Mesendoderm (in vitro differentiated cells): Measurements from ENCODE around the gene TUBGCP6.

Source experiments
- DNase-seq: peaks from one replicate; pipeline ENCODE4 v3.0.0; 2013
- H2AK5ac ChIP-seq: 2 replicates; pipeline ENCODE4 v1.6.1; 2013; ENCODE audit warnings: low read length, inconsistent platforms
- H2BK120ac ChIP-seq: 2 replicates; pipeline ENCODE4 v1.6.1; 2013; ENCODE audit warnings: low read depth, mild to moderate bottlenecking, low read length, moderate library complexity, mixed read lengths
- H2BK15ac ChIP-seq: replicated peaks from 2 replicates; pipeline ENCODE4 v1.6.1; 2013; ENCODE audit warnings: low read depth, mild to moderate bottlenecking, moderate library complexity
- H2BK5ac ChIP-seq: 2 replicates; pipeline ENCODE4 v1.6.1; 2013; ENCODE audit warnings: low read length, inconsistent platforms
- H3K18ac ChIP-seq: 2 replicates; pipeline ENCODE4 v1.6.1; 2013; ENCODE audit warnings: mild to moderate bottlenecking, low read length, mixed read lengths
- H3K23ac ChIP-seq: one replicate; pipeline ENCODE4 v1.6.1; 2013; ENCODE audit warnings: low read length
- H3K27ac ChIP-seq: 2 replicates; pipeline ENCODE4 v1.5.1; 2013; ENCODE audit warnings: low read depth, mild to moderate bottlenecking, inconsistent platforms, low read length, moderate library complexity
- H3K27me3 ChIP-seq: 2 replicates; pipeline ENCODE4 v1.6.1; 2013; ENCODE audit warnings: low read length, control low read depth, mild to moderate bottlenecking, inconsistent platforms; ENCODE audit not compliant: insufficient read depth, poor library complexity
- H3K36me3 ChIP-seq: 2 replicates; pipeline ENCODE4 v1.6.1; 2013; ENCODE audit warnings: low read length, inconsistent platforms; ENCODE audit not compliant: control insufficient read depth, insufficient read depth
- H3K4ac ChIP-seq: one replicate; pipeline ENCODE4 v1.6.1; 2013; ENCODE audit warnings: low read depth, mild to moderate bottlenecking, low read length, moderate library complexity
- H3K4me1 ChIP-seq: 2 replicates; pipeline ENCODE4 v1.6.1; 2013; ENCODE audit warnings: low read depth, low read length, inconsistent platforms; ENCODE audit not compliant: control insufficient read depth
- H3K4me2 ChIP-seq: 2 replicates; pipeline ENCODE4 v1.6.1; 2013; ENCODE audit warnings: low read length
- H3K4me3 ChIP-seq: 2 replicates; pipeline ENCODE4 v1.5.1; 2013; ENCODE audit warnings: mild to moderate bottlenecking, low read length
- H3K56ac ChIP-seq: one replicate; pipeline ENCODE4 v1.6.1; 2013; ENCODE audit warnings: low read length
- H3K79me1 ChIP-seq: 2 replicates; pipeline ENCODE4 v1.6.1; 2013; ENCODE audit warnings: low read length, inconsistent platforms
- H3K79me2 ChIP-seq: 2 replicates; pipeline ENCODE4 v1.6.1; 2013; ENCODE audit warnings: mild to moderate bottlenecking, low read length; ENCODE audit not compliant: control insufficient read depth, insufficient read depth
- H3K9ac ChIP-seq: 2 replicates; pipeline ENCODE4 v1.6.1; 2013; ENCODE audit warnings: low read length, inconsistent platforms
- H4K5ac ChIP-seq: one replicate; pipeline ENCODE4 v1.6.1; 2013; ENCODE audit warnings: low read length
- H4K8ac ChIP-seq: one replicate; pipeline ENCODE4 v1.6.1; 2013; ENCODE audit warnings: low read depth, mild to moderate bottlenecking, control low read depth, low read length, moderate library complexity
- WGBS: extraction: QIAGEN DNeasy Blood & Tissue Kit; methylation state at CpG from one replicate; pipeline ENCODE4 v1.1.7; 2013; ENCODE audit warnings: low lambda C conversion rate, missing lambda C conversion rate; ENCODE audit not compliant: insufficient coverage; ENCODE audit errors: extremely low coverage; 5-methylcytosine and 5-hydroxymethylcytosine counted together

Gene TUBGCP6

GRCh38 chr22:50200461-50201190 is 44.2 kb downstream of the TUBGCP6 start, which contains the start of gene SELENOO:
TSS of gene SELENOO (plus strand) at chr22:50201011. CDS start at chr22:50201037, 26 bp downstream.
- Histone ChIP-seq H3K4ac (peak within 1 kb of the TSS; percentile 39), H3K4me2 (peak within 1 kb of the TSS; percentile 84), H3K27me3 (no peaks in the 10 kb centered on the region), H2BK15ac (no peak within 1 kb of the TSS), H3K79me1 (peaks cover 12% of the 10 kb centered on the region), H4K8ac (peak within 1 kb of the TSS; percentile 89), H3K56ac (peak within 1 kb of the TSS; percentile 92), H3K23ac (peak within 1 kb of the TSS; percentile 15), H3K36me3 (peaks cover 2% of the 10 kb centered on the region), H3K4me3 (peak within 1 kb of the TSS; percentile 78), H3K27ac (no peak within 1 kb of the TSS), H2AK5ac (no peak within 1 kb of the TSS), H3K4me1 (peaks cover 3% of the 10 kb centered on the region), H3K9ac (peak within 1 kb of the TSS; percentile 83), H2BK5ac (no peak within 1 kb of the TSS), H2BK120ac (no peak within 1 kb of the TSS), H4K5ac (no peak within 1 kb of the TSS), H3K18ac (peak within 1 kb of the TSS; percentile 65), H3K79me2 (peaks cover 7% of the 10 kb centered on the region)
- WGBS: no CpG with 5 or more reads among the region's 105 CpGs
- peak; percentile 86 for DNase-seq

GRCh38 chr22:50199829-50200460 is 44.9 kb downstream of the TUBGCP6 start:
- Histone ChIP-seq H3K79me2 (peaks cover 7% of the 10 kb centered on the region), H2BK5ac (no peak overlapping the region), H3K36me3 (peaks cover 2% of the 10 kb centered on the region), H4K5ac (no peak overlapping the region), H3K27me3 (no peaks in the 10 kb centered on the region), H3K4me2 (peak overlapping the region; percentile 67), H3K56ac (peak overlapping the region; percentile 89), H3K23ac (no peak overlapping the region), H3K4ac (peak overlapping the region; percentile 39), H3K27ac (no peak overlapping the region), H2BK120ac (no peak overlapping the region), H2AK5ac (no peak overlapping the region), H3K18ac (peak overlapping the region; percentile 65), H2BK15ac (no peak overlapping the region), H4K8ac (peak overlapping the region; percentile 89), H3K9ac (peak overlapping the region; percentile 83), H3K4me1 (peaks cover 3% of the 10 kb centered on the region), H3K79me1 (peaks cover 12% of the 10 kb centered on the region), H3K4me3 (peak overlapping the region; percentile 53)
- WGBS: no CpG with 5 or more reads among the region's 34 CpGs
- peak; percentile 77 for DNase-seq

- peaks cover 7% of the 10 kb centered on the region for H3K79me2 ChIP-seq
- H3K4me2 ChIP-seq: peak overlapping the region; percentile 5
- no peak overlapping the region for H2BK120ac ChIP-seq
- no CpG with 5 or more reads among the region's 18 CpGs for WGBS
- H3K27me3 ChIP-seq: no peaks in the 10 kb centered on the region
- H4K8ac ChIP-seq: no peak overlapping the region
- DNase-seq: no peak
- H3K56ac ChIP-seq: peak overlapping the region; percentile 50
- no peak overlapping the region for H4K5ac ChIP-seq
- peaks cover 4% of the 10 kb centered on the region for H3K36me3 ChIP-seq
- peaks cover 12% of the 10 kb centered on the region for H3K79me1 ChIP-seq
- peak overlapping the region; percentile 3 for H3K9ac ChIP-seq
- H3K18ac ChIP-seq: no peak overlapping the region
- H3K23ac ChIP-seq: no peak overlapping the region
- no peak overlapping the region for H2AK5ac ChIP-seq
- no peak overlapping the region for H2BK15ac ChIP-seq
- H2BK5ac ChIP-seq: no peak overlapping the region
- H3K4me1 ChIP-seq: peaks cover 3% of the 10 kb centered on the region
- H3K4me3 ChIP-seq: no peak overlapping the region
- no peak overlapping the region for H3K27ac ChIP-seq
- no peak overlapping the region for H3K4ac ChIP-seq
These were observed 45.5 kb downstream of the TUBGCP6 start for GRCh38 chr22:50199251-50199721.

- no peak overlapping the region for H3K4ac ChIP-seq
- no peak overlapping the region for H2BK120ac ChIP-seq
- no peak overlapping the region for H4K5ac ChIP-seq
- H2BK5ac ChIP-seq: no peak overlapping the region
- no peak overlapping the region for H3K23ac ChIP-seq
- no peaks in the 10 kb centered on the region for H3K27me3 ChIP-seq
- no peak overlapping the region for H2BK15ac ChIP-seq
- H3K4me1 ChIP-seq: peaks cover 3% of the 10 kb centered on the region
- no peak overlapping the region for H3K4me3 ChIP-seq
- no CpG with 5 or more reads among the region's 16 CpGs for WGBS
- H2AK5ac ChIP-seq: no peak overlapping the region
- H3K36me3 ChIP-seq: peaks cover 8% of the 10 kb centered on the region
- no peak overlapping the region for H3K4me2 ChIP-seq
- H3K9ac ChIP-seq: no peak overlapping the region
- H3K27ac ChIP-seq: no peak overlapping the region
- no peak overlapping the region for H3K18ac ChIP-seq
- no peak for DNase-seq
- H3K79me1 ChIP-seq: peaks cover 12% of the 10 kb centered on the region
- H3K79me2 ChIP-seq: peaks cover 7% of the 10 kb centered on the region
- H3K56ac ChIP-seq: no peak overlapping the region
- H4K8ac ChIP-seq: no peak overlapping the region
These were observed 46.2 kb downstream of the TUBGCP6 start for GRCh38 chr22:50198624-50199017.

GRCh38 chr22:50197856-50198623 is 46.8 kb downstream of the TUBGCP6 start:
- no CpG with 5 or more reads among the region's 61 CpGs for WGBS
- DNase-seq: no peak
- Histone ChIP-seq H4K5ac (no peak overlapping the region), H4K8ac (no peak overlapping the region), H2BK120ac (no peak overlapping the region), H3K56ac (no peak overlapping the region), H3K79me1 (peaks cover 8% of the 10 kb centered on the region), H3K79me2 (peaks cover 7% of the 10 kb centered on the region), H3K36me3 (peaks cover 9% of the 10 kb centered on the region), H3K4ac (no peak overlapping the region), H2BK15ac (no peak overlapping the region), H2BK5ac (no peak overlapping the region), H3K4me2 (no peak overlapping the region), H3K27ac (no peak overlapping the region), H3K18ac (no peak overlapping the region), H3K27me3 (no peaks in the 10 kb centered on the region), H3K4me3 (no peak overlapping the region), H3K9ac (no peak overlapping the region), H2AK5ac (no peak overlapping the region), H3K4me1 (peaks cover 3% of the 10 kb centered on the region), H3K23ac (no peak overlapping the region)
